Measurements from ENCODE around the gene LPAR3.

The LPAR3 gene

DNA sequence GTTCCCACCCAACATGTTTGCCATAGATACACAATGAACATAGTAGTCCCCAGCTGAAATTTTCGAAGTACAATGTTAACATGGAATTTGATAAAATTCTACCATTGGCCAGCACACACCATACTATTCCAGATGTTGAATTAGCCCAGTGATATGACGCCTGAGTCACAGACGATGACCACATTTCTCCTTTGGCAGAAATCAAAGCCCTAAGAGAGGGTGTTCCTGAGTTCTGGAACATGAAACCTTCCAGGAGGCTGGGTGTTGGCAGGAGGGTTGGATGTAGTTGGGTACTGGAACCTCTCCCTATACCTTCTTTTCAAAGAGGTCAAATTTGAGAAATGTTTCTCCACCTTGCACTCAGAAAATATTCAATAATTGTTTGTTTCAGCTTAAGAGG, 37.8 kb downstream of the LPAR3 start:
- Histone ChIP-seq H3K9me2 (replicated peaks; ENCODE audit: control insufficient read depth, low read length) (no peaks in the 10 kb centered on the region), H3K9me3 (ENCODE audit: control insufficient read depth, insufficient read depth, low read length) (no peaks in the 10 kb centered on the region), H3F3A (ENCODE audit: control insufficient read depth, insufficient read depth) (no peaks in the 10 kb centered on the region), H3K4me3 (ENCODE audit: low read length) (no peak overlapping the region), H3K27me3 (ENCODE audit: control insufficient read depth, low read length) (no peaks in the 10 kb centered on the region), H3K36me3 (ENCODE audit: control insufficient read depth, low read length) (no peaks in the 10 kb centered on the region), H3K4me2 (ENCODE audit: low read length) (no peak overlapping the region), H4K20me1 (ENCODE audit: control insufficient read depth, insufficient read depth, low read depth, low read length) (no peaks in the 10 kb centered on the region), H3K4me1 (ENCODE audit: control insufficient read depth, low read length) (peaks cover 5% of the 10 kb centered on the region), H3K27ac (ENCODE audit: low read depth, low read length) (no peak overlapping the region), H3K79me2 (ENCODE audit: control insufficient read depth, low read length) (no peaks in the 10 kb centered on the region)
- TF ChIP-seq CTCF (IDR thresholded peaks at IDR 0.05; ENCODE audit: low read depth, low read length, poor library complexity, severe bottlenecking) (no peak), EZH2phosphoT487 (IDR thresholded peaks at IDR 0.05; ENCODE audit: borderline replicate concordance, low read length) (no peak)

GRCh38 chr1:84853741-84854721, 39.0 kb downstream of the LPAR3 start:
- Histone ChIP-seq H3K79me2 (ENCODE audit: control insufficient read depth, low read length) (no peaks in the 10 kb centered on the region), H3K27me3 (ENCODE audit: control insufficient read depth, low read length) (no peaks in the 10 kb centered on the region), H3K9me3 (ENCODE audit: control insufficient read depth, insufficient read depth, low read length) (no peaks in the 10 kb centered on the region), H3K4me3 (ENCODE audit: low read length) (no peak overlapping the region), H3K9me2 (replicated peaks; ENCODE audit: control insufficient read depth, low read length) (no peaks in the 10 kb centered on the region), H3F3A (ENCODE audit: control insufficient read depth, insufficient read depth) (no peaks in the 10 kb centered on the region), H4K20me1 (ENCODE audit: control insufficient read depth, insufficient read depth, low read depth, low read length) (no peaks in the 10 kb centered on the region), H3K4me1 (ENCODE audit: control insufficient read depth, low read length) (peaks cover 5% of the 10 kb centered on the region), H3K36me3 (ENCODE audit: control insufficient read depth, low read length) (no peaks in the 10 kb centered on the region), H3K4me2 (ENCODE audit: low read length) (no peak overlapping the region), H3K27ac (ENCODE audit: low read depth, low read length) (no peak overlapping the region)
- no peak for TF ChIP-seq CTCF (IDR thresholded peaks at IDR 0.05; ENCODE audit: low read depth, low read length, poor library complexity, severe bottlenecking)
- TF ChIP-seq EZH2phosphoT487 (IDR thresholded peaks at IDR 0.05; ENCODE audit: borderline replicate concordance, low read length): no peak

- Histone ChIP-seq H3K27ac (ENCODE audit: low read depth, low read length) (no peak overlapping the region), H3K4me3 (ENCODE audit: low read length) (no peak overlapping the region), H3K36me3 (ENCODE audit: control insufficient read depth, low read length) (no peaks in the 10 kb centered on the region), H4K20me1 (ENCODE audit: control insufficient read depth, insufficient read depth, low read depth, low read length) (no peaks in the 10 kb centered on the region), H3K9me2 (replicated peaks; ENCODE audit: control insufficient read depth, low read length) (no peaks in the 10 kb centered on the region), H3K4me2 (ENCODE audit: low read length) (no peak overlapping the region), H3K79me2 (ENCODE audit: control insufficient read depth, low read length) (no peaks in the 10 kb centered on the region), H3F3A (ENCODE audit: control insufficient read depth, insufficient read depth) (no peaks in the 10 kb centered on the region), H3K4me1 (ENCODE audit: control insufficient read depth, low read length) (peaks cover 5% of the 10 kb centered on the region), H3K27me3 (ENCODE audit: control insufficient read depth, low read length) (no peaks in the 10 kb centered on the region), H3K9me3 (ENCODE audit: control insufficient read depth, insufficient read depth, low read length) (no peaks in the 10 kb centered on the region)
- no peak for TF ChIP-seq CTCF (IDR thresholded peaks at IDR 0.05; ENCODE audit: low read depth, low read length, poor library complexity, severe bottlenecking)
- no peak for TF ChIP-seq EZH2phosphoT487 (IDR thresholded peaks at IDR 0.05; ENCODE audit: borderline replicate concordance, low read length)
Observed at GRCh38 chr1:84851839-84852238, 41.2 kb downstream of the LPAR3 start.

Measured in DOHH2 (cell line).